ENCODE results near the gene VIP. TPM values are rescaled to one million over a fixed set of nuclear protein-coding genes. Genes with fewer than 3 reads are reported as not detected.

Gene VIP
- total RNA-seq, 1 donor from 2014 or later = 7.1 TPM

DNA sequence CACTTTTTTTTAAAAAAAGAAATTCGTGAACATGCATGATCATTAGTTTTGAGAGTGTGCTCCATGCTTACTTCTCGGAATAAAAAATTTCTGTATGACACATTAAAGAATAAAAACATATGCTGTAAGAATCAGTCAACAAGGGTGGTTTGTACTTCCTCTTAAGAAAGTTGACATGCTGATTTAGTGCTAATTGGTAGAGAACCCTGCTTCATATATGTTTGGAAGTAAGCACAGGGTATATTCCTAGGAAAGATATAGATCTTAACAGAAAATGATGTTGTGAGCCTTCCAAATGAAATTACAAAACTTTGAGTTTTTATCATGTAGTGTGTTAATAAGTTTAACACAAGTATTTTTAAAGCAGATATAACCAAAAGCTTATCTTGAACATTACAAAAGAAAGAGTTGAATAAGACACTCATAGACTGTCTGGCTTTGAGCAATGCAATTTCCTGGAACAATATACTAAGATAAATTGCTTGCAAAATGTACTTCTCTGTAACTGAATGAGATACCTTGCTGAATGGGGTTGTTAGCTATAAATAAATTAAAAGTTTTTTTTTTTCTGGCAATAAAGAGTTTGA, 13.8 kb upstream of the VIP start:
- TF ChIP-seq, protein P1, sequence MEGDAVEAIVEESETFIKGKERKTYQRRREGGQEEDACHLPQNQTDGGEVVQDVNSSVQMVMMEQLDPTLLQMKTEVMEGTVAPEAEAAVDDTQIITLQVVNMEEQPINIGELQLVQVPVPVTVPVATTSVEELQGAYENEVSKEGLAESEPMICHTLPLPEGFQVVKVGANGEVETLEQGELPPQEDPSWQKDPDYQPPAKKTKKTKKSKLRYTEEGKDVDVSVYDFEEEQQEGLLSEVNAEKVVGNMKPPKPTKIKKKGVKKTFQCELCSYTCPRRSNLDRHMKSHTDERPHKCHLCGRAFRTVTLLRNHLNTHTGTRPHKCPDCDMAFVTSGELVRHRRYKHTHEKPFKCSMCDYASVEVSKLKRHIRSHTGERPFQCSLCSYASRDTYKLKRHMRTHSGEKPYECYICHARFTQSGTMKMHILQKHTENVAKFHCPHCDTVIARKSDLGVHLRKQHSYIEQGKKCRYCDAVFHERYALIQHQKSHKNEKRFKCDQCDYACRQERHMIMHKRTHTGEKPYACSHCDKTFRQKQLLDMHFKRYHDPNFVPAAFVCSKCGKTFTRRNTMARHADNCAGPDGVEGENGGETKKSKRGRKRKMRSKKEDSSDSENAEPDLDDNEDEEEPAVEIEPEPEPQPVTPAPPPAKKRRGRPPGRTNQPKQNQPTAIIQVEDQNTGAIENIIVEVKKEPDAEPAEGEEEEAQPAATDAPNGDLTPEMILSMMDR (IDR thresholded peaks at IDR 0.05; ENCODE audit: insufficient read depth, low read length, poor library complexity, severe bottlenecking) = no peak
- H3K27me3 ChIP-seq (ENCODE audit: control insufficient read depth, insufficient read depth, low read length) = no peaks in the 10 kb centered on the region
- H3K4me3 ChIP-seq (ENCODE audit: low read depth, low read length) = no peak overlapping the region
- DNase-seq (ENCODE audit: low read depth) = no peak
- no peaks in the 10 kb centered on the region for H3K36me3 ChIP-seq (ENCODE audit: control insufficient read depth, insufficient read depth, low read length)

DNA sequence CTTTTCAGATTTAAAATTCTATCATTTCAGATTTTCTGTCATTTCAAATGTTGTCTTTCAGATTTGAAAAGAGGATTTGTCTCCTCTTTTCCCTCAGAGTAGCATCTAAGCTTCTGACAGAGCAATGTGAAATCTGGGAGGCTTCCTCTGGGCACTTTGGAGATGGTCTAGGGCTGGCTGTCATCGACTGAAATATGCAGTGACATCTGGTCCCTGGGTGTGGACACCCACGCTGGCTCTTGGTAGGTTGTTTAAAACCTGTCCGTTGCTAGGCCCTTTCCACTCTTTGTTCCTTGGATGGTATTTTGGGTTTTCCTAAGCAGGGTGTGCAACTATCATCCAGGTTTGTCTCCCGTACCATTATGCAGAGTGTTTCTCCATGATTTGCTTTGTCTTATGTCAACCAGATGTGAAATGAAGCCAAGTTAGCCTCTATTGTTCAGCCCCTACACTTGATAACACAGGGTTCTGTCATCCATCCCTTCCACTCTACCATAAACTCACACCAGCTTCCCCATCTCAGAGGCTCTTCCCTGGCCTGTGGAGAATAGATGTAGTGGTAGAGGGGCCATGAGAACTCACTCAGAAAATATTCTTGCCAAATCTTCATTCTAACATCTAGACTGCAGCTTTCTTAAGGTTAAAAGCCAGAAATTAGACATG, 5.0 kb upstream of the VIP start:
- Histone ChIP-seq H3K36me3 (ENCODE audit: control insufficient read depth, insufficient read depth, low read length) (no peaks in the 10 kb centered on the region), H3K27me3 (ENCODE audit: control insufficient read depth, insufficient read depth, low read length) (no peaks in the 10 kb centered on the region), H3K4me3 (ENCODE audit: low read depth, low read length) (no peak overlapping the region)
- TF ChIP-seq, protein P1 (IDR thresholded peaks at IDR 0.05; ENCODE audit: insufficient read depth, low read length, poor library complexity, severe bottlenecking) = no peak
- DNase-seq (ENCODE audit: low read depth) = no peak

DNA sequence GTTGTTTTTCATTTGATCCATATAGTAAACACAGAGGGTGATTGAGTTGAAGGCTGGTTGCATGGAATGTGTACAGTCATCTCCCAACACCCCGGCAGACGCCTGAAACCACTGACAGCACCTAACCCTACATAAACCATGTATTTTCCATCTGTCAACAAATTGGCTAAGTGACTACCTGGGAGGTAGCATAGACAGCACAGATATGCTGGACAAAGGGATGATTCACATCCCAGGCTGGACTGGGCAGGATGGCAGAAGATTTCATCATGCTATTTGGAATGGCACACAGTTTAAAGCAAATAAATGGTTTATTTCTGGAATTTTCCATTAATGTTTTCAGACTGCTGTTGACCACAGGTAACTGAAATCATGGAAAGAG, 4.4 kb upstream of the VIP start:
- TF ChIP-seq, protein P1 (IDR thresholded peaks at IDR 0.05; ENCODE audit: insufficient read depth, low read length, poor library complexity, severe bottlenecking) = no peak
- DNase-seq (ENCODE audit: low read depth) = peak; percentile 63
- no peaks in the 10 kb centered on the region for H3K27me3 ChIP-seq (ENCODE audit: control insufficient read depth, insufficient read depth, low read length)
- no peaks in the 10 kb centered on the region for H3K36me3 ChIP-seq (ENCODE audit: control insufficient read depth, insufficient read depth, low read length)
- no peak overlapping the region for H3K4me3 ChIP-seq (ENCODE audit: low read depth, low read length)

DNA sequence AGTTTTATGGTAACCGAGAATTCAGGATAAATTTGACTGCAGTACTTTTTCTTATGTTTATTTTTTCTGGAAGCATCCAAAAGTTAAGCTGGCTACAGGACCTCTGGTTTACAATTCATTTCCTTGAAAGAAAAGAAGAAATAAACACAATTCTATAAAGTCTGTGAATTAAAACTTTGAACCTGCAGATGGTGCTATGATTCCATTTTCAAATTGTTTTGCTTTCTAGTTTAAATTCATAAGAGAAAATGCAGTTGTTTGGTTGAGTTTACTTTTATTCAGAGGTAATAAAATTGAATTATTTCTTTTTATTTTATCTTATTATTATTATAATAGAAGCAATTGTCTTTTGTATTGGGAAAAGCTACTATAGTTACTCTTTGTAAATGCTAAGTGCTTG, 1.8 kb upstream of the VIP start:
- Histone ChIP-seq H3K4me3 (ENCODE audit: low read depth, low read length) (no peak overlapping the region), H3K27me3 (ENCODE audit: control insufficient read depth, insufficient read depth, low read length) (no peaks in the 10 kb centered on the region), H3K36me3 (ENCODE audit: control insufficient read depth, insufficient read depth, low read length) (no peaks in the 10 kb centered on the region)
- no peak for DNase-seq (ENCODE audit: low read depth)
- TF ChIP-seq, protein P1 (IDR thresholded peaks at IDR 0.05; ENCODE audit: insufficient read depth, low read length, poor library complexity, severe bottlenecking) = no peak

DNA sequence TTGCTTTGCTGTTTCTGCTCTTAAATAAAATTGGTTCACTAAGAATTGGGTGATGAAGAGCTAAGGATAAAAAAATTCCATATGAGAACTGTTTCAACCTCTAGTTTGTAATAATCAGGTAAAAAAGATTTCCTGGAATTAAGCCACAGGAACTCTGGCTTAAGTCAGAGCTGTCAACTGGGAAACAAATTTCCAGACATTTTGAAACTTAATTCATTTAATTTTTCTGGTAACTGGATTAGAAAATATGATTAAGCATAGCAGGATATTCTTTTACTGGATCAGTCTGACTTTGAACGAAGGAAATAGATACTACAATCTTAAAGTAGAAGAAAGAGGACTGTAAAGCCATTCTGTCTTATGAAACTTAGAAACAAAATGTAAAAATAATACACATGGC, 1.3 kb upstream of the VIP start:
- H3K4me3 ChIP-seq (ENCODE audit: low read depth, low read length) = no peak overlapping the region
- no peaks in the 10 kb centered on the region for H3K36me3 ChIP-seq (ENCODE audit: control insufficient read depth, insufficient read depth, low read length)
- no peak for DNase-seq (ENCODE audit: low read depth)
- H3K27me3 ChIP-seq (ENCODE audit: control insufficient read depth, insufficient read depth, low read length) = no peaks in the 10 kb centered on the region
- TF ChIP-seq, protein P1 (IDR thresholded peaks at IDR 0.05; ENCODE audit: insufficient read depth, low read length, poor library complexity, severe bottlenecking) = no peak

DNA sequence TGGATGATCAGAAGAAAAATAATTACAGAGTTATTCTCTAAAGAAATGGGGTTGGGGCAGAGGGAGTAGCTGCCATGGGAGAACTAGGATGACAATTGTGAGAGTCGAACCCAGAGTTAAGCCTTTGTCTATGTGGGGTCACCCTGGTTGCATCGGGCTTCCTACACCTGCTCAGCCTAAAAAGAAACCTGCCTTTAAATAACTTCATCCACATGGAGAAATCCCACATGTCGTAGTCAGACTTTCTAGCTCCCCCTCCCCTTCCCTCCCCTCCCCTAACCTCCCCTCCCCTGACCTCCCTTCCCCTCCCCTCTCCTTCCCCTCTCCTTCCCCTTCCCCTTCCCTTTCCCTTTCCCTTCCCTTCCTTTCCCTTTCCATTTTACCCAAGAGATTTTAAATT, 14.7 kb downstream of the VIP start:
- Histone ChIP-seq H3K27me3 (ENCODE audit: control insufficient read depth, insufficient read depth, low read length) (no peaks in the 10 kb centered on the region), H3K36me3 (ENCODE audit: control insufficient read depth, insufficient read depth, low read length) (no peaks in the 10 kb centered on the region), H3K4me3 (ENCODE audit: low read depth, low read length) (no peak overlapping the region)
- TF ChIP-seq, protein P1 (IDR thresholded peaks at IDR 0.05; ENCODE audit: insufficient read depth, low read length, poor library complexity, severe bottlenecking) = no peak
- no peak for DNase-seq (ENCODE audit: low read depth)

Measured in kidney epithelial cell (primary cell).